Naive thymus-derived CD4-positive, alpha-beta T cell (primary cell): Measurements from ENCODE around the gene AGMO. TPM values are rescaled to one million over a fixed set of nuclear protein-coding genes. Genes with fewer than 3 reads are reported as not detected.

Experiments used
- ATAC-seq: fragments of 150-1000 bp; cut with Tn5 transposase; 2 replicates; pipeline ENCODE4 v1.10.0; 2021; ENCODE audit warnings: mild to moderate bottlenecking, moderate library complexity
- CTCF ChIA-PET: fragments of 350-600 bp; sonication (Branson Sonifier 250); formaldehyde crosslinking; loops from one replicate; lab custom pipeline; 2021; ENCODE audit warnings: antibody characterized with exemption; lab: Charles Lee
- POLR2A ChIA-PET: fragments of 350-600 bp; sonication (Branson Sonifier 250); formaldehyde crosslinking; loops from one replicate; lab custom pipeline; 2021; ENCODE audit warnings: antibody characterized with exemption, inconsistent platforms; lab: Charles Lee
- DNase-seq, 9 donors: peaks; one replicate each; pipeline versions ENCODE4 v3.0.0 to v3.0.0-alpha.2; 2020 to 2022; ENCODE audit warnings: mixed read lengths in 1 of 9
- H3K27ac ChIP-seq: one replicate; pipeline ENCODE4 v1.7.0; 2013; ENCODE audit warnings: mild to moderate bottlenecking, low read depth, low read length, moderate library complexity
- H3K27me3 ChIP-seq, 2 donors: one replicate each; pipeline ENCODE4 v1.7.0; 2013; ENCODE audit warnings: low read length in 2 of 2, mild to moderate bottlenecking in 2 of 2, moderate library complexity in 2 of 2; ENCODE audit not compliant: control insufficient read depth in 2 of 2, insufficient read depth in 2 of 2
- H3K36me3 ChIP-seq, 3 experiments: 1 replicate in 2 of 3; 2 replicates in 1 of 3; pipeline ENCODE4 v1.7.0; 2013; ENCODE audit warnings: low read length in 3 of 3, mild to moderate bottlenecking in 3 of 3, moderate library complexity in 1 of 3; ENCODE audit not compliant: insufficient read depth in 3 of 3, control insufficient read depth in 2 of 3
- H3K4me1 ChIP-seq, 2 donors: one replicate each; pipeline ENCODE4 v1.7.0; 2013; ENCODE audit warnings: low read length in 2 of 2, mild to moderate bottlenecking in 2 of 2, moderate library complexity in 1 of 2; ENCODE audit not compliant: control insufficient read depth in 2 of 2, insufficient read depth in 2 of 2
- H3K4me3 ChIP-seq: 2 replicates; pipeline ENCODE4 v1.7.0; 2013; ENCODE audit warnings: mild to moderate bottlenecking, low read length
- H3K9me3 ChIP-seq, 3 experiments: 1 replicate in 2 of 3; 2 replicates in 1 of 3; pipeline ENCODE4 v1.7.0; 2013; ENCODE audit warnings: low read length in 3 of 3; ENCODE audit not compliant: control insufficient read depth in 2 of 3
- H3K27ac Mint-ChIP-seq, 9 donors: one replicate each; pipeline ENCODE4 v1.8.0; 2020 to 2022; ENCODE audit warnings: mixed read lengths in 9 of 9, mild to moderate bottlenecking in 8 of 9, moderate library complexity in 5 of 9, inconsistent platforms in 2 of 9
- H3K27me3 Mint-ChIP-seq, 5 donors: one replicate each; pipeline ENCODE4 v1.8.0; 2021 to 2022; ENCODE audit warnings: mixed read lengths in 5 of 5, mild to moderate bottlenecking in 1 of 5
- H3K36me3 Mint-ChIP-seq, 5 donors: one replicate each; pipeline ENCODE4 v1.8.0; 2020 to 2022; ENCODE audit warnings: mixed read lengths in 5 of 5, mild to moderate bottlenecking in 3 of 5, inconsistent platforms in 1 of 5
- H3K4me1 Mint-ChIP-seq, 7 donors: one replicate each; pipeline ENCODE4 v1.8.0; 2020 to 2022; ENCODE audit warnings: mixed read lengths in 7 of 7, mild to moderate bottlenecking in 3 of 7, inconsistent platforms in 1 of 7
- H3K4me3 Mint-ChIP-seq, 10 donors: one replicate each; pipeline ENCODE4 v1.8.0; 2020 to 2022; ENCODE audit warnings: mild to moderate bottlenecking in 10 of 10, mixed read lengths in 10 of 10, moderate library complexity in 6 of 10, inconsistent platforms in 2 of 10
- H3K9me3 Mint-ChIP-seq, 11 donors: one replicate each; pipeline ENCODE4 v1.8.0; 2020 to 2022; ENCODE audit warnings: mixed read lengths in 11 of 11, mild to moderate bottlenecking in 4 of 11, inconsistent platforms in 1 of 11, moderate library complexity in 1 of 11
- intact Hi-C, 2 donors: fragments of 100-400 bp; cut with micrococcal nuclease; formaldehyde crosslinking; loops; one replicate each; pipeline ENCODE4 v1.15.1; 2023
- polyA plus RNA-seq, 2 donors: library from polyadenylated mRNA; unstranded; fragments of 300-500 nt; fragmentation: Illumina TruSeq; gene quantifications; one replicate each; pipeline ENCODE4 v1.2.3, GENCODE V29; 2021
- total RNA-seq, 6 experiments: library from RNA in 5 of 6; stranded (reverse) in 5 of 6; gene quantifications; 1 replicate in 5 of 6; 2 replicates in 1 of 6; pipeline ENCODE4 v1.2.3 and lab custom pipeline; 2021 to 2026

AGMO gene
- total and polyA plus RNA-seq, 7 experiments from 2014 or later = not detected

GRCh38 chr7:15397922-15398760 is 163.7 kb downstream of the AGMO start:
- H3K9me3 ChIP-seq = no peaks in the 10 kb centered on the region
- POLR2A ChIA-PET = no interaction called here

GRCh38 chr7:15397159-15397550 is 164.7 kb downstream of the AGMO start:
- intact Hi-C loops = no loop called here
- H3K27me3 Mint-ChIP-seq = no peaks in the 10 kb centered on the region
- H3K27ac ChIP-seq = no peak overlapping the region
- CTCF ChIA-PET = no interaction called here
- H3K27ac Mint-ChIP-seq = no peak overlapping the region
- no peaks in the 10 kb centered on the region for H3K4me1 Mint-ChIP-seq
- H3K36me3 ChIP-seq = no peaks in the 10 kb centered on the region
- H3K27me3 ChIP-seq = no peaks in the 10 kb centered on the region
- no peak overlapping the region for H3K4me3 ChIP-seq
- no peaks in the 10 kb centered on the region for H3K36me3 Mint-ChIP-seq
- H3K4me3 Mint-ChIP-seq = no peak overlapping the region
- no peak for DNase-seq
- no peaks in the 10 kb centered on the region for H3K9me3 ChIP-seq
- no peak for ATAC-seq
- H3K4me1 ChIP-seq = no peaks in the 10 kb centered on the region
- POLR2A ChIA-PET = no interaction called here
- peaks cover 0 to 35% (median 11%) of the 10 kb centered on the region in 11 donors for H3K9me3 Mint-ChIP-seq

More at GRCh38 chr7:15397922-15398760, 163.7 kb downstream of the AGMO start:
- no peaks in the 10 kb centered on the region for H3K4me1 ChIP-seq
- DNase-seq (no peak), ATAC-seq (no peak)
- H3K27me3 Mint-ChIP-seq = no peaks in the 10 kb centered on the region
- peaks cover 0 to 35% (median 12%) of the 10 kb centered on the region in 11 donors for H3K9me3 Mint-ChIP-seq
- no peaks in the 10 kb centered on the region for H3K36me3 Mint-ChIP-seq
- no peak overlapping the region for H3K4me3 Mint-ChIP-seq
- no peaks in the 10 kb centered on the region for H3K36me3 ChIP-seq
- intact Hi-C loops = no loop called here
- H3K27ac Mint-ChIP-seq = no peak overlapping the region
- no peak overlapping the region for H3K27ac ChIP-seq
- H3K4me3 ChIP-seq = no peak overlapping the region
- no peaks in the 10 kb centered on the region for H3K4me1 Mint-ChIP-seq
- H3K27me3 ChIP-seq = no peaks in the 10 kb centered on the region
- CTCF ChIA-PET = no interaction called here

- no peaks in the 10 kb centered on the region for H3K27me3 Mint-ChIP-seq
- intact Hi-C loops = no loop called here
- no peak overlapping the region for H3K27ac ChIP-seq
- H3K9me3 ChIP-seq = no peaks in the 10 kb centered on the region
- ChIA-PET POLR2A (no interaction called here), CTCF (no interaction called here)
- no peak for DNase-seq
- H3K4me3 Mint-ChIP-seq = no peak overlapping the region
- H3K27me3 ChIP-seq = no peaks in the 10 kb centered on the region
- H3K4me3 ChIP-seq = no peak overlapping the region
- H3K36me3 ChIP-seq = no peaks in the 10 kb centered on the region
- no peaks in the 10 kb centered on the region for H3K4me1 ChIP-seq
- ATAC-seq = no peak
- no peaks in the 10 kb centered on the region for H3K36me3 Mint-ChIP-seq
- H3K4me1 Mint-ChIP-seq = no peaks in the 10 kb centered on the region
- H3K9me3 Mint-ChIP-seq = peaks cover 0 to 32% (median 10%) of the 10 kb centered on the region in 11 donors
- no peak overlapping the region for H3K27ac Mint-ChIP-seq
These were observed 165.3 kb downstream of the AGMO start for GRCh38 chr7:15396210-15397158.

- no peaks in the 10 kb centered on the region for H3K4me1 Mint-ChIP-seq
- ATAC-seq (no peak), DNase-seq (no peak)
- ChIA-PET POLR2A (no interaction called here), CTCF (no interaction called here)
- H3K4me3 Mint-ChIP-seq = no peak overlapping the region
- no peaks in the 10 kb centered on the region for H3K4me1 ChIP-seq
- no peaks in the 10 kb centered on the region for H3K27me3 Mint-ChIP-seq
- H3K27ac ChIP-seq = no peak overlapping the region
- intact Hi-C loops = no loop called here
- no peaks in the 10 kb centered on the region for H3K36me3 Mint-ChIP-seq
- H3K36me3 ChIP-seq = no peaks in the 10 kb centered on the region
- no peaks in the 10 kb centered on the region for H3K9me3 ChIP-seq
- peaks cover 0 to 8% (median 0%) of the 10 kb centered on the region in 11 donors for H3K9me3 Mint-ChIP-seq
- no peak overlapping the region for H3K4me3 ChIP-seq
- H3K27me3 ChIP-seq = no peaks in the 10 kb centered on the region
- no peak overlapping the region for H3K27ac Mint-ChIP-seq
These were observed 172.7 kb downstream of the AGMO start for GRCh38 chr7:15389073-15389472.

- Histone ChIP-seq H3K36me3 (no peaks in the 10 kb centered on the region), H3K9me3 (peaks cover 0 to 3% (median 0%) of the 10 kb centered on the region in 3 experiments), H3K27me3 (no peaks in the 10 kb centered on the region), H3K4me1 (no peaks in the 10 kb centered on the region), H3K4me3 (no peak overlapping the region), H3K27ac (no peak overlapping the region)
- POLR2A ChIA-PET = no interaction called here
- CTCF ChIA-PET = no interaction called here
- no peak overlapping the region for H3K4me3 Mint-ChIP-seq
- H3K9me3 Mint-ChIP-seq = peaks cover 0 to 17% (median 5%) of the 10 kb centered on the region in 11 donors
- ATAC-seq (no peak), DNase-seq (no peak)
- H3K27ac Mint-ChIP-seq = no peak overlapping the region
- no peaks in the 10 kb centered on the region for H3K36me3 Mint-ChIP-seq
- H3K4me1 Mint-ChIP-seq = no peaks in the 10 kb centered on the region
- intact Hi-C loops = no loop called here
- no peaks in the 10 kb centered on the region for H3K27me3 Mint-ChIP-seq
These were observed 183.2 kb downstream of the AGMO start for GRCh38 chr7:15378494-15379145.

- POLR2A ChIA-PET = no interaction called here
- Mint-ChIP-seq H3K27me3 (no peaks in the 10 kb centered on the region), H3K27ac (no peak overlapping the region), H3K4me3 (no peak overlapping the region), H3K9me3 (peaks cover 0 to 17% (median 5%) of the 10 kb centered on the region in 11 donors), H3K36me3 (no peaks in the 10 kb centered on the region), H3K4me1 (no peaks in the 10 kb centered on the region)
- Histone ChIP-seq H3K36me3 (no peaks in the 10 kb centered on the region), H3K9me3 (peaks cover 0 to 3% (median 0%) of the 10 kb centered on the region in 3 experiments), H3K27me3 (no peaks in the 10 kb centered on the region), H3K4me1 (no peaks in the 10 kb centered on the region), H3K27ac (no peak overlapping the region), H3K4me3 (no peak overlapping the region)
- DNase-seq = no peak
- no peak for ATAC-seq
- CTCF ChIA-PET = no interaction called here
- intact Hi-C loops = no loop called here
These were observed 185.2 kb downstream of the AGMO start for GRCh38 chr7:15376600-15376999.
